Measurements from ENCODE around the gene REEP5.

- no peak for TF ChIP-seq CTCF (IDR thresholded peaks at IDR 0.05)
- TF ChIP-seq POLR2A (IDR thresholded peaks at IDR 0.05), result no peak
Observed at GRCh38 chr5:112869948-112870347, 52.1 kb downstream of the REEP5 start.

Data from esophagus squamous epithelium (tissue), 4 donors.